ENCODE results near the gene MAL. TPM values are rescaled to one million over a fixed set of nuclear protein-coding genes. Genes with fewer than 3 reads are reported as not detected.

The MAL gene
- total RNA-seq, 2 experiments from 2014 or later = 35.4 to 43.3 TPM

DNA sequence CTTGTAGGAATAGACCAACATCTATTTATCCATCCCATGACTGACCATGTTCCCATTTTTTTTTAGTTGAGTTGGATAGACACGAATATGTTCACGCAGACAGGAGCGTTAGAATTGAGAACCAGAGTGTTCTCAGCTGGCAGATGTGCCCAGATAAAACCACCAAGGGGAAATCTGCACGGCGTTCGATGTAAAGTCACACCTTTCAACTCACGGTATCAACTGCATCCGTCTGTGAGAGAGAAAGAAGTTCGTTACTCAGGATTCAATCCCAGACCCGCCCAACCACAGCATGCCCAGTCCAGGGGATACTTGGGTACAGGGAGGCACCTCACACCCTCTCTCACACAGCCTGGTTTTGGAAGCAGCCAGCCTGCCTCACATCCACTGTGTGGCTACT is 26.1 kb downstream of the MAL start:
- POLR2A ChIA-PET = no interaction called here
- Mint-ChIP-seq H3K9me3 (ENCODE audit: low read depth) (no peaks in the 10 kb centered on the region), H3K4me1 (peaks cover 72% of the 10 kb centered on the region), H3K36me3 (ENCODE audit: low read depth) (peaks cover 19% of the 10 kb centered on the region), H3K27ac (peak overlapping the region; percentile 59), H3K4me3 (no peak overlapping the region), H3K27me3 (no peaks in the 10 kb centered on the region)
- no peak for DNase-seq
- no peak for ATAC-seq
- CTCF ChIA-PET = interaction anchor here (1.3 to 7.2 kb wide), 4 partner anchors 26 to 95 kb away, joined by 3 to 89 read pairs (median 35); partner anchors contain the start of gene MAL
- intact Hi-C loops (cut with DNase I, micrococcal nuclease) = loop anchor here in 1 of 2 experiments (2.0 kb wide), 1 partner anchor 25 kb away; no protein-coding TSS in a partner anchor

- H3K4me1 Mint-ChIP-seq = peaks cover 67% of the 10 kb centered on the region
- ATAC-seq = no peak
Measured at GRCh38 chr2:95052307-95052706, 26.8 kb downstream of the MAL start.

GRCh38 chr2:95052804-95053479 is 27.4 kb downstream of the MAL start:
- ATAC-seq = no peak
- Mint-ChIP-seq H3K4me1 (peaks cover 67% of the 10 kb centered on the region), H3K9me3 (ENCODE audit: low read depth) (no peaks in the 10 kb centered on the region), H3K27ac (no peak overlapping the region), H3K27me3 (no peaks in the 10 kb centered on the region), H3K36me3 (ENCODE audit: low read depth) (peaks cover 19% of the 10 kb centered on the region), H3K4me3 (no peak overlapping the region)
- POLR2A ChIA-PET = no interaction called here
- no peak for DNase-seq
- intact Hi-C loops (cut with DNase I, micrococcal nuclease) = loop anchor here (1.0 kb wide), 1 partner anchor 31 kb away; no protein-coding TSS in a partner anchor
- CTCF ChIA-PET = interaction anchor here (0.7 to 7.2 kb wide), 7 partner anchors 10 to 96 kb away, joined by 3 to 89 read pairs (median 13); partner anchors contain the start of genes MAL and MRPS5

More at GRCh38 chr2:95052307-95052706, 26.8 kb downstream of the MAL start:
- no peaks in the 10 kb centered on the region for H3K27me3 Mint-ChIP-seq
- H3K4me3 Mint-ChIP-seq = no peak overlapping the region
- POLR2A ChIA-PET = no interaction called here
- no peak for DNase-seq
- no peaks in the 10 kb centered on the region for H3K9me3 Mint-ChIP-seq (ENCODE audit: low read depth)
- no peak overlapping the region for H3K27ac Mint-ChIP-seq
- CTCF ChIA-PET = interaction anchor here (0.7 to 7.2 kb wide), 6 partner anchors 12 to 96 kb away, joined by 3 to 89 read pairs (median 14); partner anchors contain the start of genes MAL and MRPS5
- intact Hi-C loops (cut with DNase I, micrococcal nuclease) = no loop called here
- H3K36me3 Mint-ChIP-seq (ENCODE audit: low read depth) = peaks cover 19% of the 10 kb centered on the region

GRCh38 chr2:95053543-95053942 is 28.0 kb downstream of the MAL start:
- no peak for ATAC-seq
- ChIA-PET POLR2A (no interaction called here), CTCF (interaction anchor here (0.6 to 7.2 kb wide), 7 partner anchors 10 to 318 kb away, joined by 3 to 89 read pairs (median 13); partner anchors contain the start of gene MAL)
- H3K9me3 Mint-ChIP-seq (ENCODE audit: low read depth) = no peaks in the 10 kb centered on the region
- H3K4me3 Mint-ChIP-seq = no peak overlapping the region
- H3K4me1 Mint-ChIP-seq = peaks cover 67% of the 10 kb centered on the region
- intact Hi-C loops (cut with DNase I, micrococcal nuclease) = loop anchor here (1.0 kb wide), 1 partner anchor 31 kb away; no protein-coding TSS in a partner anchor
- H3K27ac Mint-ChIP-seq = no peak overlapping the region
- DNase-seq = peak; percentile 51
- no peaks in the 10 kb centered on the region for H3K27me3 Mint-ChIP-seq
- H3K36me3 Mint-ChIP-seq (ENCODE audit: low read depth) = peaks cover 19% of the 10 kb centered on the region

DNA sequence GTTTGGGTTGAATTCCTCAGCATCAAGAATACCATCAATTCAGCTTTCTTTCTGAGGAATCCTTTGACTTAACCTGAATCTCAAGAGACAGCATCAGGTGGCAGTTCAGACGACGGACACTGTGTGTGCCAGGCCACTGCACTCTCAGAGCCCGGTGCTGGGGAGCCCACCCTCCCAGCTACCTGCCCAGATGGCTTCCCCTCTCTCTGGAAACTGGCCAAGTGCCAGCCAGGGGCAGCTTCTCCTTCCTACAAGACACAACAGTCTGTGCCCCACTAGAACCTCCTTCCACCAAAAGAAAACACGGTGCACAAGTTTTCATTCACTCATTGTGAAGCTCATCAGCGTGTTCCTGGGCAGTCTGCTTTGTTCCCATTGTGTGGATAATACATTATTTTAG is 28.5 kb downstream of the MAL start:
- Mint-ChIP-seq H3K4me1 (peaks cover 65% of the 10 kb centered on the region), H3K27me3 (no peaks in the 10 kb centered on the region), H3K36me3 (ENCODE audit: low read depth) (peaks cover 17% of the 10 kb centered on the region), H3K4me3 (no peak overlapping the region), H3K9me3 (ENCODE audit: low read depth) (no peaks in the 10 kb centered on the region), H3K27ac (no peak overlapping the region)
- DNase-seq (no peak), ATAC-seq (no peak)
- intact Hi-C loops (cut with DNase I, micrococcal nuclease) = no loop called here
- ChIA-PET POLR2A (no interaction called here), CTCF (interaction anchor here (0.6 to 7.2 kb wide), 6 partner anchors 10 to 318 kb away, joined by 3 to 89 read pairs (median 18); partner anchors contain the start of gene MAL)

DNA sequence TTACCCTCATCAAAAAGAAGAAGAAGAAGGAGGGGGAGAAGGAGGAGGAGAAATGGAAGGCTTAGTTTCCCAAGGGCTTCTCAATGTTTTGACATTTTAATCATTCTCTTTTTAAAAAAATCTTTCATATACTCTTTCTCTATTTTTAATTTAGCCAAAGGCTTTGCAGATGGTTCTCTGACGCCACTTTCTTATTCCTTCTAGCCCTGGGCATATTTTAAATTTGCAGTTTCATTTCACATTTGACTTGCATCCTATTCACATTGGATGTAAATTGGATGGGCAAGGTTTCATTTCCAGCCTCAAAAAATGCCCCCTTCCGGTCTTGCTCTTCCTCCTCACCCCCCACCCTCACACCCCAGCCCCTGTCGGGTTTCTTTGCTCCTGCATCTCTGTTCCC is 29.8 kb downstream of the MAL start:
- ATAC-seq (no peak), DNase-seq (no peak)
- H3K27me3 Mint-ChIP-seq = no peaks in the 10 kb centered on the region
- peaks cover 58% of the 10 kb centered on the region for H3K4me1 Mint-ChIP-seq
- POLR2A ChIA-PET = no interaction called here
- H3K4me3 Mint-ChIP-seq = no peak overlapping the region
- peaks cover 16% of the 10 kb centered on the region for H3K36me3 Mint-ChIP-seq (ENCODE audit: low read depth)
- intact Hi-C loops (cut with DNase I, micrococcal nuclease) = no loop called here
- CTCF ChIA-PET = interaction anchor here (1.1 to 7.2 kb wide), 4 partner anchors 9 to 61 kb away, joined by 3 to 89 read pairs (median 44); partner anchors contain the start of gene MAL
- no peaks in the 10 kb centered on the region for H3K9me3 Mint-ChIP-seq (ENCODE audit: low read depth)
- no peak overlapping the region for H3K27ac Mint-ChIP-seq

GRCh38 chr2:95056044-95056443 is 30.5 kb downstream of the MAL start:
- no peaks in the 10 kb centered on the region for H3K27me3 Mint-ChIP-seq
- ChIA-PET POLR2A (interaction anchor here (0.7 kb wide), 1 partner anchor 23 kb away, joined by 3 read pairs; no protein-coding TSS in a partner anchor), CTCF (interaction anchor here (0.6 to 7.2 kb wide), 4 partner anchors 21 to 101 kb away, joined by 3 to 89 read pairs (median 34); partner anchors contain the start of gene MAL)
- H3K4me1 Mint-ChIP-seq = peaks cover 50% of the 10 kb centered on the region
- peaks cover 12% of the 10 kb centered on the region for H3K36me3 Mint-ChIP-seq (ENCODE audit: low read depth)
- H3K4me3 Mint-ChIP-seq = no peak overlapping the region
- DNase-seq = peak; percentile 5
- peak overlapping the region; percentile 31 for H3K27ac Mint-ChIP-seq
- no peaks in the 10 kb centered on the region for H3K9me3 Mint-ChIP-seq (ENCODE audit: low read depth)
- ATAC-seq = peak; percentile 12
- intact Hi-C loops (cut with DNase I, micrococcal nuclease) = no loop called here

DNA sequence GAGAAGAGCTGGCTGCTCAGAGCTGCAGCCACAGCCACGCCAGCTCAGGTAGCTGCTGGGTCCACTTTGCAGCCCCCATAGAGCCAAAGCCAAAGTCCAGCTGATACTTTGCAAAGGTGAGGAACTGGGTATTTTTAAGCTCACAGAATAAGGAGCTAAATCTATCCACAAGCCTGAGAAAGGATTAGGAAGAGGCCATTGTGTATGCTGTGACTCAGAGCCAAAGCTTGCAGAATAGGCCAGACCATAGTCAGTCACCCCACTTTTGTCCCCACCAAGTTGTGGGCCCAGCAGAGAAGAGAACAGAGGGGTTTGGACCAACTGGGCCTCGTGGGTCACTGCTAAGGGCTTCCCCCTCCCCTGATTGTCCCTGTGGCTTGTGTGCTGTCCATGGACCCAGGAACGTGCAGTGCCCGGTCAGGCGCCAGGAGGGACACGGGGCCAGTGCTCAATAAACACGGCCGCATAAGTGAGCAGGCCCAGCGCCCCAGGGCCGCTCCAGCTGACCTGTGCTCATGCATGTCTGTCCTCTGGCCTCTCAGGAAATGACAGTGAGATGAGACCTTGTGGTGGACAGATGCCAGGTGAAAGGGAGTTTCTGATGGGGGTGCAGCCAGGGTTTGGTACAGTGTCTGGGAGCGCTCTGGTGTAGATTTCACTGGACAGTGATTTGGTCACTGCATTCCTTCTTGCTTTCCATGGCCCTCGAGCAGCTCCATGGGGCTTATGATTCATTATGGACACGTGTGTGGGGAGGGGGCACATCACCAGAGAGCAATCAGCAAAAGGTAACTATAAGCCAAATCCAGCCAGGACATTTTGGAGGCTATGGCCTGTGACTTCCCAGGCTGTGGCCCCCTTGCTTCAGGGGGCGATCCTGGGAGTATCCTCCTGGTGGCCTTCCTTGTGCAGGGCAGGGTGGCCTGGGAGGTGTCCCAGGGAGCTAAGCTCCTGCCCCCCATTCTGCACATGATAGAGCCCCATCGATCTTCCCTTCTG is 31.3 kb downstream of the MAL start:
- POLR2A ChIA-PET = interaction anchor here (0.7 kb wide), 1 partner anchor 22 kb away, joined by 3 read pairs; no protein-coding TSS in a partner anchor
- CTCF ChIA-PET = interaction anchor here (0.5 to 7.2 kb wide), 6 partner anchors 14 to 101 kb away, joined by 3 to 89 read pairs (median 4); partner anchors contain the start of gene MAL
- DNase-seq (no peak), ATAC-seq (no peak)
- Mint-ChIP-seq H3K4me3 (no peak overlapping the region), H3K27ac (no peak overlapping the region), H3K27me3 (no peaks in the 10 kb centered on the region), H3K4me1 (peaks cover 49% of the 10 kb centered on the region), H3K9me3 (ENCODE audit: low read depth) (no peaks in the 10 kb centered on the region), H3K36me3 (ENCODE audit: low read depth) (peaks cover 8% of the 10 kb centered on the region)
- intact Hi-C loops (cut with DNase I, micrococcal nuclease) = no loop called here

- DNase-seq (peak; percentile 16), ATAC-seq (no peak)
- H3K4me1 Mint-ChIP-seq = peaks cover 51% of the 10 kb centered on the region
Measured at GRCh38 chr2:95057535-95058370, 32.2 kb downstream of the MAL start.

DNA sequence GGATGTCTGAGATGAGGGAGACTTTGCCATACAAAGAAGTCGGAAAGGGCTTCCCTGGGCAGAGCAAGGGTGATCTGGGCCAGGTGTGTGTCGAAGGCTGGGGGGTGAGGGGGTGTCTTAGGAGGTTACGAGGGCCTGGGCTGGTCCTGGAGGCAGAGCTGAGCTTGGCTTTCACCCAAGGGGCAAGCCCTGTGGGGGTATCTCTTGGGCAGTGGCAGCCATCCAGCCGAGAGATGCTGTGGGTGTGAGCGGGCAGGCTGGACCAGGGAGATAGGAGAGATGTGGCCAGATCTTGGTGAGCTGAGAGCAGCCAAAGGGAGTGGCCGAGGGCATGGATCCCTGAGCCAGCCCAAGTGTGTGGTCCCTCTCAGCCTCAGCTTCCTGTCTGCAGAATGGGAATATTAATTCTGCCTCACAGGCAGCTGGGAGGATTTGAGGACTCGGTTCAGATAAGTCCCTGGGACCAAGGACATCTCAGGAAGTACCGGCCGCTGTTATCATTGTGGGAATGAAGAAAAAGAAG is 33.0 kb downstream of the MAL start:
- DNase-seq (no peak), ATAC-seq (no peak)
- no peak overlapping the region for H3K27ac Mint-ChIP-seq
- peaks cover 51% of the 10 kb centered on the region for H3K4me1 Mint-ChIP-seq
- no peaks in the 10 kb centered on the region for H3K9me3 Mint-ChIP-seq (ENCODE audit: low read depth)
- CTCF ChIA-PET = no interaction called here
- POLR2A ChIA-PET = interaction anchor here (0.6 kb wide), 1 partner anchor 43 kb away, joined by 4 read pairs; no protein-coding TSS in a partner anchor
- intact Hi-C loops (cut with DNase I, micrococcal nuclease) = no loop called here
- no peaks in the 10 kb centered on the region for H3K27me3 Mint-ChIP-seq
- H3K4me3 Mint-ChIP-seq = no peak overlapping the region
- peaks cover 3% of the 10 kb centered on the region for H3K36me3 Mint-ChIP-seq (ENCODE audit: low read depth)

More at GRCh38 chr2:95057535-95058370, 32.2 kb downstream of the MAL start:
- Mint-ChIP-seq H3K27ac (no peak overlapping the region), H3K9me3 (ENCODE audit: low read depth) (no peaks in the 10 kb centered on the region), H3K27me3 (no peaks in the 10 kb centered on the region), H3K4me3 (no peak overlapping the region), H3K36me3 (ENCODE audit: low read depth) (peaks cover 6% of the 10 kb centered on the region)
- POLR2A ChIA-PET = no interaction called here
- CTCF ChIA-PET = interaction anchor here (0.7 to 7.2 kb wide), 4 partner anchors 15 to 34 kb away, joined by 3 to 89 read pairs (median 34); partner anchors contain the start of gene MAL
- intact Hi-C loops (cut with DNase I, micrococcal nuclease) = no loop called here
